GM06990 (cell line): ENCODE data around the gene RFTN2.

Source experiments
- DNase-seq: peaks from one replicate; pipeline ENCODE4 v3.0.0-alpha.2; 2011; ENCODE audit not compliant: insufficient read length; ENCODE audit errors: extremely low read depth
- H3K27me3 ChIP-seq: replicated peaks from 2 replicates; pipeline ENCODE4 v1.6.0; 2011; ENCODE audit warnings: low read length; ENCODE audit not compliant: control insufficient read depth, insufficient read depth
- H3K36me3 ChIP-seq: 2 replicates; pipeline ENCODE4 v1.5.1; 2011; ENCODE audit warnings: low read length; ENCODE audit not compliant: control insufficient read depth, insufficient read depth
- H3K4me3 ChIP-seq: replicated peaks from 2 replicates; pipeline ENCODE4 v1.5.1; 2011; ENCODE audit warnings: low read depth, mild to moderate bottlenecking, control low read depth, low read length
- TF ChIP-seq, protein P1 (sequence below): IDR thresholded peaks from 2 replicates; pipeline ENCODE4 v1.5.1; 2011; ENCODE audit warnings: low read length, control low read depth, mild to moderate bottlenecking, inconsistent platforms; ENCODE audit not compliant: insufficient read depth, poor library complexity, severe bottlenecking

Gene RFTN2

GRCh38 chr2:197573608-197574007, 101.8 kb downstream of the RFTN2 start:
- Histone ChIP-seq H3K4me3 (no peak overlapping the region), H3K27me3 (no peaks in the 10 kb centered on the region), H3K36me3 (no peaks in the 10 kb centered on the region; the same call in 1 of the 2 replicates)
- DNase-seq, result no peak
- TF ChIP-seq, protein P1, sequence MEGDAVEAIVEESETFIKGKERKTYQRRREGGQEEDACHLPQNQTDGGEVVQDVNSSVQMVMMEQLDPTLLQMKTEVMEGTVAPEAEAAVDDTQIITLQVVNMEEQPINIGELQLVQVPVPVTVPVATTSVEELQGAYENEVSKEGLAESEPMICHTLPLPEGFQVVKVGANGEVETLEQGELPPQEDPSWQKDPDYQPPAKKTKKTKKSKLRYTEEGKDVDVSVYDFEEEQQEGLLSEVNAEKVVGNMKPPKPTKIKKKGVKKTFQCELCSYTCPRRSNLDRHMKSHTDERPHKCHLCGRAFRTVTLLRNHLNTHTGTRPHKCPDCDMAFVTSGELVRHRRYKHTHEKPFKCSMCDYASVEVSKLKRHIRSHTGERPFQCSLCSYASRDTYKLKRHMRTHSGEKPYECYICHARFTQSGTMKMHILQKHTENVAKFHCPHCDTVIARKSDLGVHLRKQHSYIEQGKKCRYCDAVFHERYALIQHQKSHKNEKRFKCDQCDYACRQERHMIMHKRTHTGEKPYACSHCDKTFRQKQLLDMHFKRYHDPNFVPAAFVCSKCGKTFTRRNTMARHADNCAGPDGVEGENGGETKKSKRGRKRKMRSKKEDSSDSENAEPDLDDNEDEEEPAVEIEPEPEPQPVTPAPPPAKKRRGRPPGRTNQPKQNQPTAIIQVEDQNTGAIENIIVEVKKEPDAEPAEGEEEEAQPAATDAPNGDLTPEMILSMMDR, result no peak

GRCh38 chr2:197571627-197572271, 103.6 kb downstream of the RFTN2 start:
- Histone ChIP-seq H3K27me3 (no peaks in the 10 kb centered on the region), H3K4me3 (no peak overlapping the region), H3K36me3 (no peaks in the 10 kb centered on the region; the same call in none of the 2 replicates)
- DNase-seq, result no peak
- TF ChIP-seq, protein P1, result no peak

- no peaks in the 10 kb centered on the region; the same call in 1 of the 2 replicates for H3K36me3 ChIP-seq
- TF ChIP-seq, protein P1, result no peak
- DNase-seq, result no peak
- no peak overlapping the region for H3K4me3 ChIP-seq
- no peaks in the 10 kb centered on the region for H3K27me3 ChIP-seq
Measured at GRCh38 chr2:197560146-197560665, 115.2 kb downstream of the RFTN2 start.

GRCh38 chr2:197559681-197560080, 115.7 kb downstream of the RFTN2 start:
- no peaks in the 10 kb centered on the region; the same call in 1 of the 2 replicates for H3K36me3 ChIP-seq
- H3K27me3 ChIP-seq, result no peaks in the 10 kb centered on the region
- TF ChIP-seq, protein P1, result no peak
- H3K4me3 ChIP-seq, result no peak overlapping the region
- no peak for DNase-seq

- TF ChIP-seq, protein P1, result no peak
- Histone ChIP-seq H3K27me3 (no peaks in the 10 kb centered on the region), H3K4me3 (no peak overlapping the region), H3K36me3 (no peaks in the 10 kb centered on the region; the same call in 1 of the 2 replicates)
- DNase-seq, result no peak
Measured at GRCh38 chr2:197558393-197558792, 117.0 kb downstream of the RFTN2 start.
